PFSK-1 (cell line): ENCODE measurements around the gene MAGEA8.

Experiments used
- POLR2AphosphoS5 ChIP-seq: IDR thresholded peaks from 2 replicates; pipeline ENCODE4 v1.6.1; 2012; ENCODE audit warnings: low read depth, mild to moderate bottlenecking, control low read depth, low read length, moderate library complexity
- SIN3A ChIP-seq: IDR thresholded peaks from 2 replicates; pipeline ENCODE4 v1.6.1; 2012; ENCODE audit warnings: mild to moderate bottlenecking, low read length, moderate library complexity, borderline replicate concordance; ENCODE audit not compliant: insufficient read depth
- TAF1 ChIP-seq: IDR thresholded peaks from 2 replicates; pipeline ENCODE4 v1.6.1; 2012; ENCODE audit warnings: low read length, control low read depth, borderline replicate concordance; ENCODE audit not compliant: insufficient read depth
- TF ChIP-seq, protein P1 (sequence below), 2 experiments: IDR thresholded peaks; 2 replicates each; pipeline versions ENCODE4 v1.6.1 to v1.8.0; 2011 to 2012; ENCODE audit warnings: low read depth in 2 of 2, low read length in 2 of 2, control low read depth in 1 of 2, inconsistent platforms in 1 of 2, mild to moderate bottlenecking in 1 of 2, moderate library complexity in 1 of 2; ENCODE audit not compliant: insufficient read depth in 1 of 2

GRCh38 chrX:149908308-149908707 lies 27.3 kb downstream of the MAGEA8 start:
- TF ChIP-seq SIN3A (no peak), POLR2AphosphoS5 (no peak), TAF1 (no peak)
- TF ChIP-seq, protein P1, sequence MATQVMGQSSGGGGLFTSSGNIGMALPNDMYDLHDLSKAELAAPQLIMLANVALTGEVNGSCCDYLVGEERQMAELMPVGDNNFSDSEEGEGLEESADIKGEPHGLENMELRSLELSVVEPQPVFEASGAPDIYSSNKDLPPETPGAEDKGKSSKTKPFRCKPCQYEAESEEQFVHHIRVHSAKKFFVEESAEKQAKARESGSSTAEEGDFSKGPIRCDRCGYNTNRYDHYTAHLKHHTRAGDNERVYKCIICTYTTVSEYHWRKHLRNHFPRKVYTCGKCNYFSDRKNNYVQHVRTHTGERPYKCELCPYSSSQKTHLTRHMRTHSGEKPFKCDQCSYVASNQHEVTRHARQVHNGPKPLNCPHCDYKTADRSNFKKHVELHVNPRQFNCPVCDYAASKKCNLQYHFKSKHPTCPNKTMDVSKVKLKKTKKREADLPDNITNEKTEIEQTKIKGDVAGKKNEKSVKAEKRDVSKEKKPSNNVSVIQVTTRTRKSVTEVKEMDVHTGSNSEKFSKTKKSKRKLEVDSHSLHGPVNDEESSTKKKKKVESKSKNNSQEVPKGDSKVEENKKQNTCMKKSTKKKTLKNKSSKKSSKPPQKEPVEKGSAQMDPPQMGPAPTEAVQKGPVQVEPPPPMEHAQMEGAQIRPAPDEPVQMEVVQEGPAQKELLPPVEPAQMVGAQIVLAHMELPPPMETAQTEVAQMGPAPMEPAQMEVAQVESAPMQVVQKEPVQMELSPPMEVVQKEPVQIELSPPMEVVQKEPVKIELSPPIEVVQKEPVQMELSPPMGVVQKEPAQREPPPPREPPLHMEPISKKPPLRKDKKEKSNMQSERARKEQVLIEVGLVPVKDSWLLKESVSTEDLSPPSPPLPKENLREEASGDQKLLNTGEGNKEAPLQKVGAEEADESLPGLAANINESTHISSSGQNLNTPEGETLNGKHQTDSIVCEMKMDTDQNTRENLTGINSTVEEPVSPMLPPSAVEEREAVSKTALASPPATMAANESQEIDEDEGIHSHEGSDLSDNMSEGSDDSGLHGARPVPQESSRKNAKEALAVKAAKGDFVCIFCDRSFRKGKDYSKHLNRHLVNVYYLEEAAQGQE (IDR thresholded peaks at IDR 0.05; ENCODE audit: insufficient read depth in 1 of 2, low read depth in 2 of 2, low read length in 2 of 2): no peak
